GM12892 (cell line): Measurements from ENCODE around the gene KDM8.

ENCODE experiments used
- POLR2A ChIP-seq: IDR thresholded peaks from 2 replicates; pipeline ENCODE4 v1.6.1; 2011; ENCODE audit warnings: low read depth, low read length, control low read depth
- POLR2AphosphoS5 ChIP-seq: IDR thresholded peaks from 2 replicates; pipeline ENCODE4 v1.6.1; 2011; ENCODE audit warnings: low read depth, low read length, control low read depth

GRCh38 chr16:27154705-27155521, 48.4 kb upstream of the KDM8 start:
- TF ChIP-seq POLR2A: no peak
- TF ChIP-seq POLR2AphosphoS5: no peak
